Measurements from ENCODE around the gene CLDN3. TPM values are rescaled to one million over a fixed set of nuclear protein-coding genes. Genes with fewer than 3 reads are reported as not detected.

Gene CLDN3, protein sequence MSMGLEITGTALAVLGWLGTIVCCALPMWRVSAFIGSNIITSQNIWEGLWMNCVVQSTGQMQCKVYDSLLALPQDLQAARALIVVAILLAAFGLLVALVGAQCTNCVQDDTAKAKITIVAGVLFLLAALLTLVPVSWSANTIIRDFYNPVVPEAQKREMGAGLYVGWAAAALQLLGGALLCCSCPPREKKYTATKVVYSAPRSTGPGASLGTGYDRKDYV
- total RNA-seq, result not detected in 2 replicates

DNA sequence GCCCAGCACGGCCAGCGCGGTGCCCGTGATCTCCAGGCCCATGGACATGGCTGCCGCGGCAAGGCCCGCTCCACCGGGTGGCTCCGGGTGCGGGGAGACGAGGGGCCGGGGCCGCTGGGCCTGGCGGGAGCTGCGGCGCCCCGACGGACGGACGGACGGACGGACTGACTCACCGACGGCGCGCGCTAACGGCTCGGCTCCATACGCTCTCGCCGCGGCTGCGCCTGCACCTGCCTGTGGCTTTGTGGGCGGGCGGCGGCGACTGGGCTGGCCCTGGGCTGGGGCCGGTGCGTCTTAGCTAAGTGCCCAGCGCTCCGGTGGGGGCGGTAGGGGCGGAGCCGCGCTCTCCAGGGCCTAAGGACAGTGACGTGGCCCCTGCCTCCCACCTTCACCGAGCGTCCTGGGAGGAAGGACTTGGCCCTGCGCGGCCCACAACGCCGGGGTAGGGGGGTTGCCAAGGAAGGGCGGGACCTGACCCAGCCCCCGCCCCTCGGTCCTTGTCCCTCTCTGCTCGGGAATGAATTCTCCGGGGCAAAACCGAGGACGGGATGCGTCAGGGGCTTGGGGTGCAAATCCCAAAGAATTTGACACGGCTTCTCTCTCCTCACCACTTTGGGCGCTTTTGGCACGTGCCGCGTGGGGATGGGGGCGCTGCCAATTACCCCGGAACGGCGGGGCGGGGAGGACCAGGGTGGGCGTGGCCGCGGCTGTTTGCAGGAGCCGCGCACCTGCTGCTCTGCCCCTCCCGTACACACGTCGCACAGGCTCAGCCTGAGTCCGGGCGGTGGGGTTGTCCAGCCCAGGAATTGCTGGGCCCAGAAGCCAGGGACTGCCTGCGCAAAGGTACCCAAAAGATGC, at the start of gene CLDN3:
TSS of gene CLDN3 (minus strand) at position 269 of the 858 bp plus-strand sequence. CDS start at position 48, 221 bp downstream.

DNA sequence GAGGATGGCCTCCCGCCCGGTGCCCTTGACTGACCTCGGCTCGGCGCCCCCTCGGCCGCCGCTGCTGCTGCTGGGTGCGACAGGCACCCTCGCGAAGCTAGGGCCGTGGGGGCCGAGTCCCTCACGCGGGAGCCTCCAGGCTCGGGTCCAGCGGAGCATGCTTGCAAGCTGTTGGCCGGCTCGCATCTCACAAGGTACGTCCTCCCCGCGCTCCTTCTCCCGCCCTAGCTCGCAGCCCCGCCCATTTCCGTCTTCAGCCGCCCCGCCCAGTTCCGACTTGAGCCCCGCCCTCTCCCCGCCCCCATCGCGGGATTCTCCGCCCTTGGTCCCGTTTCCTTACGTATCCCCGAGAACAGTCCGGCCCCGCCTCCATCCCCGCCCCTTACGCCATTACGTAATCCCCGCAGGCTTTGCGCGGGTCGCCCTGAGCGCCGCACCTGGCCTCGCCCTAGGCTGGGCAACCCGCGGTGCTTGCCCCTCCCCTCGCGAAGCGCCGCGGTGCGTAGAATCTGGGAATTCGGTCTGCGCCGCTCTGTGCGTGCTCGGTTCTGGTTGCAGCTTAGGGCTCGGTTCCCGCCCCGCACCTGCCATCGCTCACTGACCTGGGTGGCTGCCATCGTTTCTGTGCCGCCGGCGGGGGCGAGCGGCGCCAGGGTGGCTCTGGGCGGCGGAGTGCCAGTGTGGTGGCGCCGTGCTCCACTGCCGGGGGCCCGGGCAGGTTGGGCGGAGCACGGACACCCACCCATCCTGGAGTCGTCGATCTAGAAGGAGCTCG, 31.3 kb downstream of the CLDN3 start, which contains the start of gene ABHD11:
TSS of gene ABHD11 (minus strand) at position 191 of the 775 bp plus-strand sequence. CDS start at position 159, 32 bp downstream.

Other genes with a start within 250 kb of the CLDN3 start
- 21.6 and 33.7 TPM in 2 replicates for gene BAZ1B, start 248.0 kb downstream of the CLDN3 start, total RNA-seq
- 56.7 and 79.0 TPM in 2 replicates for gene BCL7B, start 212.6 kb downstream of the CLDN3 start, total RNA-seq
- gene TBL2, start 191.7 kb downstream of the CLDN3 start, total RNA-seq, result 82.7 and 110 TPM in 2 replicates
- gene MLXIPL, start 145.7 kb downstream of the CLDN3 start, total RNA-seq, result not detected in 2 replicates
- 3.7 and 5.2 TPM in 2 replicates for gene VPS37D, start 102.4 kb downstream of the CLDN3 start, total RNA-seq
- gene DNAJC30, start 86.8 kb downstream of the CLDN3 start, total RNA-seq, result 7.2 and 8.2 TPM in 2 replicates
- gene BUD23, start 86.7 kb downstream of the CLDN3 start, total RNA-seq, result 99.5 and 104 TPM in 2 replicates
- 3.7 and 8.4 TPM in 2 replicates for gene STX1A, start 50.6 kb downstream of the CLDN3 start, total RNA-seq
- gene ABHD11, start 31.5 kb downstream of the CLDN3 start, total RNA-seq, result 27.6 and 33.4 TPM in 2 replicates
- 6.1 and 6.7 TPM in 2 replicates for gene CLDN4, start 60.7 kb upstream of the CLDN3 start, total RNA-seq
- 16.8 and 20.8 TPM in 2 replicates for gene METTL27, start 72.2 kb upstream of the CLDN3 start, total RNA-seq
- not detected in 2 replicates for gene TMEM270, start 90.9 kb upstream of the CLDN3 start, total RNA-seq

Measured in myometrial cell (primary cell).